GM12891 (cell line): ENCODE data around the gene TTC23.

ENCODE experiments used
- POLR2A ChIP-seq: IDR thresholded peaks from 2 replicates; pipeline ENCODE4 v1.6.1; 2011; ENCODE audit warnings: low read depth, low read length, control low read depth
- POU2F2 ChIP-seq: IDR thresholded peaks from 2 replicates; pipeline ENCODE4 v1.6.1; 2011; ENCODE audit warnings: low read depth, mild to moderate bottlenecking, control low read depth, low read length, moderate library complexity
- TAF1 ChIP-seq: IDR thresholded peaks from 2 replicates; pipeline ENCODE4 v1.6.1; 2011; ENCODE audit warnings: low read depth, low read length, control low read depth

- no peak for TF ChIP-seq POLR2A
- no peak for TF ChIP-seq TAF1
- no peak for TF ChIP-seq POU2F2
Observed at GRCh38 chr15:99291643-99292042, 42.3 kb upstream of the TTC23 start.
